Urothelium cell line (cell line): ENCODE data around the gene TPGS1.
"Not testable (repeated sequence)": the region's sequence is repeated elsewhere in the genome, so short reads cannot be mapped to it uniquely, and the experiment has no call there.

ENCODE experiments used
- DNase-seq: peaks from one replicate; pipeline ENCODE4 v3.0.0; 2011; ENCODE audit warnings: low spot score, mixed read lengths
- FAIRE-seq: peaks from 2 replicates; lab custom pipeline; 2011; peaks lifted over from hg19 to GRCh38; lab: Jason Lieb, UNC

The TPGS1 gene

DNA sequence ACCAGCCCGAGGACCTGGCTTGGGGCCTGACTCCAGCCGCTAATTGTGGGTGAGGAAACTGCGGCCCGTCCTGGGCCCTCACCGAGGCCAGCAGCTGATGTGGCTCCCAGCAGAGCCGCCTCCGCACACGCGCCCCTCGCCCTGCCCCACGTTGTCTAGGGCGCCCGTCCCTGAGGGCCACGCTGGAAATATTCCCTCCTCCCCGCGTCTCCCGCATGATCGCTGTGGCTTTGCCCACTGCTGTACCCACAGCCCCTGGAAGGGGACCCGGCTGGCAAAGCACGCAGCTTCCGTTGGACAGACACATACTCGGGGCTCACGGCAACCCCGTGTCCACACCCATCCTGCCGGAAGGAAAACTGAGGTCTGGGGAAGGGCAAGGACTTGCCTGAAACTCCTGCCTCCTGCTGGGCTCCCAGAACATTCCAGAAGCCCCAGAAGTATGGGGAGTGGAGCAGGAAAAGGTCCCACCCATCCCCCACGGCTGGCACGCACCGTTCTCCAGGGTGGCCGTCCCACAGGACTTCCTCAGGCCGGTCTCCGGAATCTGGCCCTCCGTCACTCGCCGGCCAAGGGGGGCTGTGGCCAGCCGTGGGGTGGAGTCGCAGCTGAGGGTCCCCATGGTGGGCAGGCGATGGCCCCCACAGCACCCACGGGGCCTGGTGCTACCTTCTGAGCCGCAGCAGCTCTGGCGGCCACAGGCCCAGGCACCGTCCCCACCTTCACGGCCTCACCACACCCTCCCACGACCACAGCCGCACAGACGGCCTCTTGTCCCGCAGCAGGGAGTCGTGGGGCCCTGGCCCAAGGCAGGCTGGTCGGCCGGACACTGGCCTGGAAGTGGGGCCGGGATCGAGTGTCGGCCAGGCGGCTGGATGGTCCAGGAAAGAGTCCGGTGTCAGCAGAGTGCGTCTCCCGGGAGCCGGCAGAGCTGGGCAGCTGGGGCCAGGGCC is 32.9 kb upstream of the TPGS1 start:
- FAIRE-seq (no peak), DNase-seq (no peak)

DNA sequence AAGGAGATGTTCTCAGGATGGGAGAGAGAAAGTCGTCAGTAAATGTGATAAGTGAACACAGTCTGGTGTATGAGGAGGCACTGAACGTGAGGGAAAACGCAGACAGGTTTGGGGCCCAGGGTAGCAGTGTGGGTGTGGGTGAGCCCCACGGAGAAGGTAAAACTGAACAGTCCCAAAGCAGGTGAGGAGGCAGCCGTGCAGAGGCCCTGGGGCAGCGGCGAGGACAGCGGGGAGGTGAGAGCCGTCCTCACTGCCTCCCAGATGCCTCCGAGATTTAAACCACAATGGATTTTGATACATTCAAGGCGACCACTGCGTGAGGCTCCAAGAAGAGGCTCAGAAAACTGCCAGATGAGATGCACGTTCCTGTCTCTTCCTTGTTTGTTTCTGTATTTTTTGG is 31.9 kb upstream of the TPGS1 start:
- FAIRE-seq (no peak), DNase-seq (no peak)

- FAIRE-seq: no peak
- DNase-seq: no peak
Observed at GRCh38 chr19:478236-478903, 28.9 kb upstream of the TPGS1 start.

DNA sequence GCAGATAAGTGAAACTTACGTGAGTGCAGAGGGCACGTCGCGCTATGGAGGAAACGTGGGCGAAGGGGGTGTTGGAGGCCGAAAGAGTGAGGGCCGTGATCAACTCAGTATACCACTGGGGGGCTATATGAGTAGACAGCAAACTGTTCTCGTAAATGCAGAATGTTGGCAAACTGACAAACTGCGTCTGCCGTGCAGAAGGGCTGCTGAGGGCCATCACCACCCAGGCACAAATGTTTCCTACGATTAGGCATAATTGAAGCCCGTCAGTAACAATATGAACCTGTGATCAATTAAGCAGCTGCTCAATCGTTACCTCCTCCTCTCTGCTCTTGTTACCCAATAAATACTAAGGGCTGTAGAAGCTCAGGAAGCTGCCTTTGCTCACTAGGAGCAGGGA is 28.3 kb upstream of the TPGS1 start:
- DNase-seq (no peak), FAIRE-seq (no peak)

DNA sequence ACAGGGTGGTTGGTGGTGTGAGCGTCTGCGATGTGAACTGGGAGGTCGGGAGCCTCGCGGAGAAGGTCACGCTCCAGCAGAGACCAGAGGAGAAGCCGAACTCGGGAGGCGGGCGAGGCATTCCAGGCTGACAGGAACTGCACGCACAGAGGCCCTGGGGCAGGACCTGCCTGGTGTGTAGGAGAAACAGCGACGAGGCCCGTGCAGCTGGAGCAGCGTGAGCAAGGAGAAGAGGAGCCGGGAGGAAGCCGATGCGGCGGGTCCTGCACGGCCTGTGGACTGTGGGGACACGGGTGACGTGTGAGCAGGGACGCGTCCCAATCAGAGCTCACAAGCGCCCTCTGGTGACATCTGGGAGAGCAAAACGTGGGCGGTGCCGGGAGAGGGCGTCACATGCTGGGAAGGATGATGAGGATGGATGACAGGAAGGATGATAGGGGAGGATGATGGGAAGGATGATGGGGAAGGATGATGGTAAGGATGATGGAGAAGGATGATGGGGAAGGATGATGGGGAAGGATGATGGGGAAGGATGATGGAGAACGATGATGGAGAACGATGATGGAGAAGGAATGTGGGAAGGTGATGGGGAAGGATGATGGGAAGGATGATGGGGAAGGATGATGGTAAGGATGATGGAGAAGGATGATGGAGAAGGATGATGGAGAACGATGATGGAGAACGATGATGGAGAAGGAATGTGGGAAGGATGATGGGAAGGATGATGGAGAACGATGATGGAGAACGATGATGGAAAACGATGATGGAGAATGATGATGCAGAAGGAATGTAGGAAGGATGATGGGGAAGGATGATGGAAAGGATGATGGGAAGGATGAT is 27.1 kb upstream of the TPGS1 start:
- peak; percentile 42 for FAIRE-seq
- DNase-seq: no peak

DNA sequence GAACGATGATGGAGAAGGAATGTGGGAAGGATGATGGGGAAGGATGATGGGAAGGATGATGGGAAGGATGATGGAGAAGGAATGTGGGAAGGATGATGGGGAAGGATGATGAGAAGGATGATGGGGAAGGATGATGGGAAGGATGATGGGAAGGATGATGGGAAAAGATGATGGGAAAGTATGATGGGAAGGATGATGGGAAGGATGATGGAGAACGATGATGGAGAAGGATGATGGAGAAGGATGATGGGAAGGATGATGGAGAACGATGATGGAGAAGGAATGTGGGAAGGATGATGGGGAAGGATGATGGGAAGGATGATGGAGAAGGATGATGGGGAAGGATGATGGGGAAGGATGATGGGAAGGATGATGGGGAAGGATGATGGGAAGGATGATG is 26.2 kb upstream of the TPGS1 start:
- DNase-seq, FAIRE-seq: not testable (repeated sequence)

DNA sequence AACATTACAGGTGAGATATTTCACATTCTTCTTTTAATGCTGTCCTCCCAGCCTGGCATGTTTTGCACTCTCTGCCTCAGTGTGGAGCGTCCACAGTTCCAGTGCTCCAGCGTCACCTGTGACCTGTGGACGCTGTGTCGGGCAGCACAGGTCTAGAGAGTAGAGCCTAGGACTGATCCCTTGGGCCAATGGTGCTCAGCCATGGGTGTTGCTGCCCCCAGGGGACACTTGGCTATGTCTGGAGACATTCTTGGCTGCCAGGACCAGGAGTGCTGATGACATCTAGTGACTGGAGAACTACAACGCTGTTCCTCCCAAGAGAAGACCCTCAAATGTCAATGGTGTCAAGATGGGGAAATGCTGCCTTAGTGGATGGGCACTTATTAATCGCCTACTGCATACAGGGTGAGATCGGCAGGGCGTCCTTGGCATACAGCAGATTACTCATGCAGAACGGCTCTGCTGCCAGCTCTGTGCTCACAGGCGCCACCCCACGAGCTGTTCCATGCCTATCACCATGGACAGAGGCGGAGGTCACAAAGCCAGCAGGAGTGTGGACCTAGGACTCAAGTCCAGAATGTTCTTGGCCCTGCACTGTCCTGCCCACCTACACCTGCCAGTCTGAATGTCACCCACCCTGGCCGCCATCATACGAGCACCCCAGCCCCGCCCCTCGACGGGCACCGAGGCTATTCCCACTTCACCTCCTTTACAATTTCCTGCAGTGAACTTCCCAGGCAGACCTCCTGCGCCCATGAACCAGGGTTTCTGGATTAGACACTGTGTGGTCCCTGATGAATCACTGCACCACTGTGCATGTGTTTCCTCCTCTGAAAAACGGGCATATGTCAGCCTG is 24.9 kb upstream of the TPGS1 start:
- no peak for FAIRE-seq
- DNase-seq: no peak

DNA sequence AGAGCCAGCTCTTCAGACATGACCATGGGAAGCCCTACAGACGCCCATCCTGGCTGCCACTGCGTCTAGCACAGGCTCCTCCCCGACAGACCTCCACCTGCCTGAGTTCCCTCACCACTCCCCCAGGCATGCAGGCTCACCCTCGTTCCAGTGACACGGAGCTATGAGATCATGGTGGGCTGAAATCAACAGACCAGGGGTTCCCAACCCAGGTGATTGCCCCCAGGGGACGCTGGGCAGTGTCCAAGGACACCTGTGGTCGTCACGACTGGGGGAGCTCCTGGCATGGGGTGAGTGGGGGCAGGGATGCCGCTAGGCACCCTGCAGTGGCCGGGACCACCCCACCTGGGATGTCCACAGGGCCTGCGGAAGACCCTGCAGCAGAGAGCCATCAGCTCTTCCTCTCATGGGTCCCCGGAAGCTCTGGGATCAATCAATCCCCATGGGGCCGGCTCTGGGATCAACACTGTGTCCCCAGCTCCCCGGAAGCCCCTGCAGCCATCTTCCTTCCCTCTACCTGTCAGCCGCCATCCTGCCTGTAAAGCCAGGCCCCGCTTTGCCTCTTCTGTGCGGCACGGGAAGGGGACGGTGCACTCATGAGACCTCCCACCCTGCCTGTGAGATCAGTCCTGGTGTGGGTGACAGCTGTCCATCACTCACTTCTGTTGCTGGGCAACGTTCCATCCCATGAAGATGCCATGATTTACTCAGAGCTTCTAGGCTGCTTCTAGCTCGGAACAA is 23.8 kb upstream of the TPGS1 start:
- FAIRE-seq: no peak
- DNase-seq: no peak

DNA sequence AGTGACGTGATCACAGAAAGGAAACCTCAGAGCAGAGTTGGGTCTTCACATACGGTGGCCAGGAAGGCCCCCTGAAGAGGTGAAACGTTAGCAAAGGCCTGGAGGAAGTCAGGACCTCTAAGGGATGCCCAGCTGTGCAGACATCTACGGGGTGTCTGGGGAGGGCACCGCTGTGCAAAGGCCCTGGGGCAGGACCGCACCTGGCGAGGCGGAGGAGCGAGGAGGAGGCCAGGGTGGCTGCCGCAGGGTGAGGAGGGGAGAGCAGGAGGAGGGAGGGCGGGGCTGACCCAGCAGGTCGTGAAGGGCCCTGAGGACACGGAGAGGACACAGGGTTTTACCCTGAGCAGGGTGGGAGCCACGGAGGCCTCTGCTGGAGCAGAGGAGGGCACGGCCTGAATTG is 22.8 kb upstream of the TPGS1 start:
- FAIRE-seq (no peak), DNase-seq (no peak)

DNA sequence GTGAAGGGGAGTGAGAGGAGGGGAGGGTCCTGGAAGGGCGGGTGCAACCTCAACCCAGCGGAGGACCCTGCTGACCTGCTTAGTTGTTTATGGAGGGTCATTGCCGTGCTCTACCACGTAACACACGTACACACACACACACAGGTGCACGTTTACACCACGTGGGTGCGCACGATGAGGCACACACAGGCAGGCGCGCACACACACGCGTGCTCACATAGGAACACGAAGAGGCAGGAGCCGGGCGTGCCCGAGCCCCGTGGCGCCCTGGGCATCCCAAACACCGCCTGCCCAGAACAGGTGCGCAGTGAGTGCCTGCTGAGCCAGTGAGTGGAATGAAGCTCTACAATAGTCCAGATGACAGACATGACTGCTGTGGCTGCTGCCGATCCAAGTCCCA is 22.2 kb upstream of the TPGS1 start:
- DNase-seq (no peak), FAIRE-seq (no peak)

GRCh38 chr19:485583-486236 is 21.6 kb upstream of the TPGS1 start:
- DNase-seq (no peak), FAIRE-seq (no peak)

DNA sequence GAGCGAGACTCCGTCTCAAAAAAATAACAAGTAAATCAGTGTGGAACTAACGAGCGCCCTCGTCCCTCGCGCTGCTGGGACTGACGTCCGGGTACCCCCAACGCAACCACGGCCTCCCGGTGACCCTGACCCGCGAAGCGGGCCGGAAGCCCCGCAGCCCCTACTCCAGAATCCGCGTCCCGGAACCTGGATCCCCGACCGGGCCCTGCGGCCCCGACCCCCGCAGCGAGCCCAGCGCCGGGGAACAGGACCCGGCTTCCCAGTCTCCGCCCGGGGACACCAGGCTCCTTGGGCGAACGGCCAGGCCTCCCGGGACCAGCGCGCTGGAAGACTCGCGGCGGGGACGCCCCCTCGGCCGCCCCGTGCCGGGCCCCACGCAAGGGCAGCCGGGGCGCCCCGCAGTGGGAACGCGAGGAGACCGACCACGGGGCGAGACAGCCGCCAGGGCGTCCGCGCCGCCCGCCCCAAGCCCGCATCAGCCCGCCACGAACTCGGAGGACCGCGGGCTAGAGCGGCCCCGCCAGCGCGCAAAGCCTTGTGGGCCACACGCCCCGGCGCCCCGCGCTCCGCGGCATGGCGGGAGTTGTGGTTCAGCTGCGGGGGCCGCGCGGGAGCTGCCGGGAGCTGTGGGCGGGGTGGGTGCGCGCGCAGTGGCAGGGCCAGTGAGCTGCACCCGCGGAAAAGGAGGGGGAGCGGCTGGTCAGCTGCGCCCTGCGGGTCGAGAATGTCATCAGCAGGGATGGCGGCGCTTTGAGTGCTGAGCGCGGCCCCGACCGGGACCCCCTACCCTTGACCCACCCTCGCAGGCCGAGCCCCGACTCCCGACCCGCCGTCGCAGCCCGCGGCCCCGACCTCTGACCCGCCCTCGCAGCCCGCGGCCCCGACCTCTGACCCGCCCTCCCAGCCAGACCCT is 18.5 kb upstream of the TPGS1 start:
- peak; percentile 17 for FAIRE-seq

DNA sequence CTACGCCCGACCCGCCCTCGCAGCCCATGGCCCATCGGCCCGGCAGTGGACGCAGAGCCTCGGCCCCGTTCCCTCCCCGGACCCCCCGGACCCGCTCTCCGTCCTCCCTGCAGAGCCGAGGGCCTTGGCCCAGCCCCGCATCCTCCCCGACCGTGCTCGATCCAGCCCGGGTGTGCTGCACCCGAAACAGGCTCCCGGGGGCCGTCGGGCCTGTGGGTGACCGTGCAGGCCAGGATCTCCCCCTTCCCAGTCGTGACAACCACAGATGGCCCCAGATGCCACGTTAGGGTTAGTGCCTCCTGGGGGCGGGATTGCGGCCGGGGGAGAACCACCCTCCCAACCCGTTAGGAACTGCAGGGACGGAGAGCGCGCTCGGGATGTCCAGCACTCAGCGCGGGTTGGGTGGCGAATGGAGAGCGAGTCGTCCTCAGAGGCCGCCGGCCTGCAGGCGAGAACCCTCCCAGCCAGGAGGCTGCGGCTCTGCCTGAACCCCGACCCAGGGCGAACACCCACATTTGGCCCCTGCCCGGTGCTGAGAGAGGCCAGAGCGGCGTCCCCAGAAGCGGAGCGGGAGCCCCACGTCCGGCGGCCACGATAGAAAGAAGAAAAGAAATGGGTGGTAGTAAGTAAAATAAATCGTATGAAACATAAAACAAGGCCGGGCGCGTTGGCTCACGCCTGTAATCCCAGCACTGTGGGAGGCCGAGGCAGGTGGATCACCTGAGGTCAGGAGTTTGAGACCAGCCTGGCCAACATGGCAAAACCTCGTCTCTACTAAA is 17.7 kb upstream of the TPGS1 start:
- DNase-seq (no peak), FAIRE-seq (no peak)

More for the DNA sequence above, 18.5 kb upstream of the TPGS1 start:
- DNase-seq: peak; percentile 92

DNA sequence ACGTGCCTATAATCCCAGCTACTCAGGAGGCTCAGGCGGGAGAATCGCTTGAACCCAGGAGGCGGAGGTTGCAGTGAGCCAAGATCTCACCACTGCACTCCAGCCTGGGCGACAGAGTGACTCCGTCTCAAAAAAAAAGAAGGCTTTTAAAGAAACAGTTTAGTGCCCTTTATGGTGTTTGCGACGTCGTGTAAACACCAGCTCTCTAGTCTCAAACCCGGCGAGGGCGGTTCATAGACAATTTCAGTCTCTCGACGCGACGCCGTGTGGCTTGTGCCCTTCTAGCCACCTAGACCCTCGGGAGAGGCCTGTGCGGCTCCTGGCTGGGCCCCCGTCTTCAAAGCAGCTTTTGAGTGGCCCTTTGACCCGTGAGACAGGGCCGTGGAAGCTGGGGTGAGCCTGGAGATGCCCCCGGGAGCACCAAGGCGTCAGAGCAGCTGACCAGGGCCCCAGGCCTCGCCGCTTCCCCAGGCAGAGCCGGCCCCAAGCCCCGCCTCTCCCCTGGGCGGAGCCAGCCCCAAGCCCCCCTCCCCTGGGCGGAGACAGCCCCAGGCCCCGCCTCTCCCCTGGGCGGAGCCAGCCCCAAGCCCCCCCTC is 16.1 kb upstream of the TPGS1 start:
- FAIRE-seq: no peak

GRCh38 chr19:492091-492531 is 15.2 kb upstream of the TPGS1 start:
- no peak for DNase-seq
- FAIRE-seq: no peak

More for the DNA sequence above, 16.1 kb upstream of the TPGS1 start:
- DNase-seq: no peak

- FAIRE-seq: no peak
- DNase-seq: no peak
Observed at GRCh38 chr19:493391-494170, 13.7 kb upstream of the TPGS1 start.
